ENCODE measurements around the gene DNLZ.

Gene DNLZ

DNA sequence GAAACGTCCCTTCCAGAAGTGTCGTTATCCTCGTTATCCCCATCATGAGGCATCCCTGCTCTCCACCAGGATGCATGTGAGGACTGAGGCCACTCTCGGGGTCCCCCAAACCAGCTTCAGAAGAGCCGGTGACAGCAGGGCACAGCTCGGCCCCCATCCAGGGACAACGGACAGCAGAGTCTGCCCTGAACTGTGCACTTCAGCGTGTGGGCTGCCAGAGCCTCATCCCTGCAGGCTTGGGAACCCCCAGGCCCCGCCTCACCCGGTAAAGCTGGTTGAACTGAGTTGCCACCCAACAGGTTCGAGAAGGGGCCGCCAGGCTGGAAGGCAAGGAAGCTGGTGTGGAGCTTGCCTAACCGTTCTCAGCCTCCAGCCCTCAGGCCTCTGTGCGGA, 10.6 kb upstream of the DNLZ start:
- DNase-seq, result no peak

DNA sequence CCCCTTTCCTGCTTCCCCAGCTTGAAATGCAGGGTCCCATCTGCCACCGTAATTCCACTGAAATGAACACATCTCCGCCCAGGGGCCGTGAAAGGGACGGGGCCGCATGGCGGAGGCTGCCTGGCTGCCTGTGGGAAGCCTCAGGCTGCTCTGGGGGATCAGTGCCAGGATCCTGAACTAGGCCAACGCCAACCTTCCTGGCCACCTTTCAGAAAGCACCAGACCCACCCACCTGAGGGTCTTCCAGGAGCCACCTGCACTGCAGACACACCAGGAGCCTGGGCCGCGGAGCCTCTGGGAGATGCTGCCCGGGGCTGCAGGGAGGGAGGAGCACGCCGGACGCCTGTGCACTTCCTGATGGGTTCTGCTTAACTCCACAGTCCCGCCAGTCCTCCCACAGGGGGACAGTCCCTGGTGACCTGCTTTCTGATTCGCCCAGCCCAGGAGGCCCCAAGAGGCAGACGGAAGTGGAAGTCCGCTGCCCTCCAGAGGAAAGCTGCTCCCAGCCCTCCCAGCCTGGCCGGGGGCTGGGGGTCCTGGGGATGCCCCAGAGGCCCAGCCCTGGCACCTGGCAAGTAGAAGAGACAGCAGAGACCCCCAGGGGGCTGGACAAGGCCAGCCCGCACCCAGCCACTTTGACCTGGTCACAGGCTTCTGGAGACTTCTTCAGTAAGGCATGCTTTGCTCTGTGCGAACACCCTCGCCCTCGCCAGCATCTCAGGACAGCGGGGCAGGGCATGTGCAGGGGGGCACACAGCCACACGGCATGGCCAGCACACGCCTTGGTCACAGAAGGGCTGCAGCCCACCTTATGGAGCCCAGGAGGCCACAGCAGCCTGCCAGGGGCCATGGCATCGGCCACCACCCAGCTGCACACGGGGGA, 10.0 kb upstream of the DNLZ start, which contains the start of gene CARD9:
TSS of gene CARD9 (minus strand) at position 370 of the 883 bp plus-strand sequence. CDS start 1,591 bp downstream, outside the sequence.
- no peak for DNase-seq

DNA sequence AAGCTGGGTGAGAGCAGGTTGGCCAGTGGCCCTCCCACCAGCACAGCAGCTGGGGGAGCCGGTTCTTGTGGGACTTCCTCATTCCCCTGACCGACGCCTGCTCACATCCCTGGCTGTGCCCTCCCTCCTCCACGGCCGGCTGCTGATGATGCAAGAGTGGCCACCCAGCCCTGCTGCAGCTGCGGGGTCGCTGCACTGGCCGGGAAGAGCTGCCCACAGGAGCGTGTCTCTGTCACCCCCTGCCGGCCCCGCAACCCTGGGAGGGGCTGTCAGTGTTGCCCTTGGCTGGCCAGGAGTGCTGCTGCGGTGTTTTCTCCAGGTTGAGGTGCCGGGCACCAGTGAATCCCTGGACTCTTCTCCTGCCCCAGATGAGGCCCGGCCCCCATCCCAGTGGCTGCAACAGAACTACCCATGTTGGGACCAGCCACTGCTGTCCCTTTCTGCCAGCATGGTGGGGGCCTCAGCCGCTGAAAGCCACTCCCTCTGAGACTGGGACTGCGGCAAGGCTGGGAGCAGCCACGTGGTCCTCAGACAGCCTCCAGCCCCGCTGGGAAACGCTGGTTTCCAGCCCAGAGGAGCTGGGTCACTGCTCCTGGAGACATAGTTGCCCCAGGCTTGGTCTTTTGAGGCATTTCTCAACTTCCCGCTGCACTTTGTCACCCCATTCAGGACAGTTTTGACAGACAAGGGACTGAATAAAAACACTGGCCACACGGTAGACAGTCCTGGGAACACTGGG, 9.2 kb upstream of the DNLZ start:
- DNase-seq, result peak; percentile 79

DNA sequence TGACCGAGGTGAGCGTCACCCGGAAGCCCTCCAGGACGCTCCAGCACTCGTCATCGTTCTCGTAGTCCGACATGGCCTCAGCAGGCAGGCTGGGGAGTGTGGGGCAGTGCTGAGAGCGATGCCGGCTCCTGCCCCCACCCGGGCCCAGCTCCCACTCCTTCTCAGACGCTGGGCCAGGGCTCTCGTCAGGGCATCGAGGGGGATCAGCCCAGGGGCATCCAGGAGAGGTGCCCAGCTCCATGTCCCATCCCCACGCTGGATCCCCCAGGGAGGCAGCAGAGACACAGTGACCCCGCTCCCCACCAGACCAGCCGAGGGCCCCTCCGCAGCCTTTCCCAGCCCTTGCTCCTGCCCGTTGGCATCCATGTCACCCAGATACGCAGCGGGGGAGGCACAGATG, 8.5 kb upstream of the DNLZ start:
- no peak for DNase-seq

DNA sequence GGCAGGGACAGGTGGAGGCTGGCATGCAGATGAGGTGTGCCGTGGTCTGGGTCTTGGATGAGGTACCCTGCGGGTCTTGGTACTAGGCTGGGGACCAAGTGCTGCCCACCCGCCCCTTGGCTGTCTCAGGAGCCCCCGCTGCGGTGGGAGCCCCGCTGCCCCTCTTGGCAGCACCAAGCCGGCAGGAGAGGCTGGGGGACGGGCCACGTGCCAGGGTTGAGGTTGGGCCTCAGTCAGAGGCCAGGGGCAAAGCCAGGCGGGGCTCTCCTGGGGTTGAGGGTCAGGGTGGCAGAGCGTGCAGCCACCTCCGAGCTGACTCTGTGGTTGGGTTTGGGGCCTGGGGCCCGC, 8.0 kb upstream of the DNLZ start:
- DNase-seq, result no peak

DNA sequence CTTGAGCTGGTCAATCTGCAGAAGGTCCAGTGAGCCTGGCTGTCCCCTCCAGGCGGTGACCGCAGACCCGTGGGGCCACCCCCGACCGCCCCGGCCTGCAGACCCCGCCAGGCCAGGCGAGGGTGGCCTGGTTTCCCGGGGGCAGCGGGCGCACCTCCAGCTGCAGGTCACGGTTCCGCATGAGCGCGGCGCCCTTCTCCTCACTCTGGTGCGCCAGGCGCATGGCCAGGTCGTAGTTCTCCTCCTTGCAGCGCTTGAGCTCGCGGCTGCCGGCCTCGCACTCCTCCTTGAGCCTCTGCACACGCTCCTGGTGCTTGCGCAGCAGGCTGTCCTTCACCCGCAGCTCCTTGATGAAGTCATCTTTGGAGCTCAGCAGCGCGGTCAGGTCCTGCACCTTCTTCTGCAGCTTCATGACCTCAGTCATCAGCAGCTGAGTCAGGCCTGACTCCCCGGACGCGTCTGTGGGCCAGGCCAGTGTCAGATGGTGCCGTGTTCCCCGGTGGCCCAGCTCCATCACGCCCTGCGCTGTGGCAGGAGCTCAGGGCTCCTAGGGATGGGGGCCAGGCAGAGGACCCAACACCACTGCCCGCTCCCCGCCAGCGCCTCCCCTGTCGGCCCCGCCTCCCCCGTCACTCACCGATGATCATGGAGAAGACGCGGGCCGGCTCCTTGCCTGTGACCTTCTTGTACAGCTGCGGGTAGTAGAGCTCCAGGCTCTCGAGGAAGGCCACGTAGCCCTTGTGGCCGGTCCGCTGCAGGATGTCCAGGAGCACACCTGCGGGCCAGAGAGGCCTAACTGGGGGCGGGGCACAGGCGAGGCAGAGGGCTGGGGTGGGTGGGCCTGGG, 7.4 kb upstream of the DNLZ start:
- DNase-seq, result no peak

DNA sequence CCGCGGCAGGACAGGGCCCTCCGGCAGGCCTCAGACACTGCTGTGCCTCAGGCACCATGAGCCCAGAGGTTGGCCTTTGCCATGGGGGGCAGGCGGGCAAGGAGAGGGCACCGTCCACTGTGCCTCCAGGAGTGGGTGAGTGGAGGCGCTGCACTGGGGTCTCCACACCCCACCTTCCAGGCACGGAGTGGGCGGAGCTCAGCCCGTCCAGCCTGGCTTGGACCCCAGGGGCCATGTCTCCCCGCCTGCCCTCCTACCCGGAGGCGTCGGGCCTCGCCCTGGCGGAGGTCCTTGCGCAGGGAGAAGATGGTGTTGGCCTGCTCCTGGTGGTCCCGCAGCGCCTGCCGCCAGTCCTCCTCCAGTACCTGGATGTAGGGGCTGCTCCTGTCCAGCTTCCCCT, 6.5 kb upstream of the DNLZ start:
- no peak for DNase-seq

DNA sequence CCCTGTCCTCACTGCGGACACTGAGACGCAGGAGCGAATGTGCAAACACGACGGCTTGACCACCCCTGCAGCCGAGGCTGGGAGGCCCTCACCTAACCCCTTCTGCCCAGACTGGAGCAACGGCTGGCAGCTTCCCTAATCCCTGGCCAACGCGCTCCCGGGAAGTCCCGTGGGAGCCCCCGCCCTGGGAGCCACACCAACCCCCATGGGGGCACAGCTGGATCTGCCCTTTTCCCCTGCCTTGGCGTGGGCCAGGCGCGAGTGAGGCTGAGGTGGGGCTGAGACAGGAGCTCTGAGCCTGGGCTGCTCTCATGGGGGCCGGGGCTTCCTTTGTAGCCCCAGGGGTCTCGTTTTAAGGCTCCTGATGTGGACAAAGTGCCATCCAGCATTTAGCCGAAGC, 4.6 kb upstream of the DNLZ start:
- no peak for DNase-seq

DNA sequence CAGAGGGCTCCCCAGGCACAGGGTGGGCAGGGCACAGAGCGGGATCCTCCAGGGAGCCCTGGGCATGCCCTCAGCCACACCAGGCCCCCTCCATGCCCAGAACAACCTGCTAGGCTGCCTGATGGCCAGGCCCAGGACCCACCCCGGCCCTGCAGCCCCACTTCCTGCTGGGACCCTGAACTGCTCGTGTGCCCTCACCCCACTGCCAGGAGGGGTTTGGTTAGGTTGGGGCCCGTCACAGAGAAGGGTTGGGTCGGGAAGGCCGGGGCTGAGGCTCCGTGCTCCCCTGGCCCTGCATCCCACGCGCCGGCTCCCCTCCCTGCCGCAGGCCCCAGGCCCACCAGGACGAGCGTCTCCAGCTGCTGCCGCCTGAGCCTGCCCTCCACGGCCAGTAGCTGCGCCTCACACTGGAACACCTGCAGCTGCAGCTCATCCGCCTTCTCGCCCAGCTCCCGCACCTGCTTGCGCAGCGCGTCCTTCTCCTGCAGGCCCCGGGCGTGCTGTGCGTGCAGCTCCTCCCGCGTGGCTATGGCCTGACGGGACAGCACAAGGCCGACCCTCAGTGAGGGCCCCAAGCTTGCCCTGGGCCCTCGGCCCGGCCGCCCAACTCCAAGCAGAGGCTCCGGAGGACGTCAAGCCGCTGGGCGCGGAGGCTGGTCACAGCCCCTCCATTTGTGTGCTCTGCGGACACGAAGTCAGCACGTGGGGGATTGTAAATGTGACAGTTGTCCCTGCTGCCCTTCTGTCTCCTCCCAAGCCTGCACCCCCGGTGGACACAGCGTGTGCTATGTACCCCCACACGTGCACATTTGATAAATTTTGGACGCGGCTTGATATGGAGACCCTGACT, 4.0 kb upstream of the DNLZ start:
- DNase-seq, result no peak

DNA sequence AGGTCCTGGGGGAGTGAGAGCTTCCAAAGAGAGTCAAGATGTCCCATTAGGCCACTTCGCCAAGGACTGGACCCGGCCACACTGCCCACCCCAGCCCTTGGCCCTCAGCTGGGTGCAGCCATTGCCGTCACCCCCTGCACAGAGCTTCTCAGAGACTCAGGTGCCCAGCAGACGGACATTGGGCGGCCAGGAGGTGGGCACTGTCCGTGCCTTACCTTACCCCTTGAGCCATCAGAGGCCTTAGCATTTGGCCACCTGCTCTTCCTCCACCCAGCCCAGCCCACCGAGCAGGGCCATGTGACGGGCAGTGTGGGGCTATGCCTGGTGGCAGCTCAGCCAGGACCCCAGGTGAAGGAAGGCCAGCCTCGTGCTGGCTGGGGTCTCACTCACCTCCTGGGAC, 3.3 kb upstream of the DNLZ start:
- no peak for DNase-seq

DNA sequence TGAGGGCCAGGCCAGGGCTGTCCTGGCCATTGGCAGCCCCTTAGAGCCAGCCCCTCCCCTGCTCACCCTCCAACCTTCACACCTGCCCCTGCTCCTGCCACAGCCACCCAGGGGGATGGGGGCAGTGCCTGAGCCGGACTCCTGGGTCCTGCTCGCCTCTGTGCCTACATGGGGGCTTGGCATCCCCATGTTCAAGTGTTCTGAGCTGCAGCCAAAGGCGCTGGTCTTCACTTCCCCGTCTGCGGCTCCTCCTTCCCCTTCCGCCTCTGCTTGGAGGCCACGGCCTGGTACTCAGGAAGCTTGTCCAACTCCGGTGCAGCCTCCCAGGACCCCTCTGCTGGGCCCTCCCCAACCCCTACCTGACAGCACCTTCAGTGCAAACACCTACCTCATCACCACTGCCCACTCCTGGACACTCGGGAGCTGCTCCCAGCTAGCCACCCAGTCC, 2.3 kb upstream of the DNLZ start:
- DNase-seq, result no peak

DNA sequence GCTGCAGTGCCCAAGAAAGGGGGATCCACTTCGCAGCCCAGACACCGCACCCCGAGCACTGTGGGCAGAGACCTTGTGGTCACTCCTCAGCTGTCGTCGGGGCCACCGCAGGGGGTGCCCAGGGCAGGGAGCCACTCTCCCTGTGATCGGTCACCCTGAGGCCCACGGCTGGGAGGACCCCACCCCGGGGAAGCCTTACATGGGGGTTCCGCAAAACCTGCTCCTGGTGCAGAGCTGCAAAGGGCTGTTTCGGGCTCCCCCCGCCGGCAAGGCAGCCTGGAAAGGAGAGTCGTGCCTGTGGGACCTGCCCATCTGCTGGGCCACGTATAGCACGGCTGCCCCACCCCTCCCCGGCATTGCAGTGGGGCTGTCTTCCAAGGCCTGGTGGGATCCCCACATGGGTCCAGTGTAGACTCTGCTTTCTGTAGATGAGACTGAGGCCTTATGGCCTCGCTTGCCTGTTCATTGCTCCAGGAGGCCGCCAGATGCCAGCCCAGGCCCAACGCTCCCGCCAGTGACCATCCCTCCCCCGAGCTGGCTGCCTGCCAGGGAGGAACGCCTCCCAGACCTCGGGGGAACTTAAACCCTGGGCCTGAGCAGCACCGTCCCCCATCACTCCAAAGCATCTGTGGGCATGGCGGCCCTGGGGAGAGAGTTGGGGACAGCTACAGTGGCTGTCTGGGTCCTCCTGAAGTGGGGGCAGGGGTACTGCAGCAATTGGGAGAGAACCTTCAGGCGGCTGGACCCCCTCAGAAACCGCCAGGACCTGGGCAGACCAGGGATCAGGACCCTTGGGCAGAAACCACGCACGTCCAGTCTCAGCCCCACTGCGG, 1.6 kb upstream of the DNLZ start:
- DNase-seq, result no peak

DNA sequence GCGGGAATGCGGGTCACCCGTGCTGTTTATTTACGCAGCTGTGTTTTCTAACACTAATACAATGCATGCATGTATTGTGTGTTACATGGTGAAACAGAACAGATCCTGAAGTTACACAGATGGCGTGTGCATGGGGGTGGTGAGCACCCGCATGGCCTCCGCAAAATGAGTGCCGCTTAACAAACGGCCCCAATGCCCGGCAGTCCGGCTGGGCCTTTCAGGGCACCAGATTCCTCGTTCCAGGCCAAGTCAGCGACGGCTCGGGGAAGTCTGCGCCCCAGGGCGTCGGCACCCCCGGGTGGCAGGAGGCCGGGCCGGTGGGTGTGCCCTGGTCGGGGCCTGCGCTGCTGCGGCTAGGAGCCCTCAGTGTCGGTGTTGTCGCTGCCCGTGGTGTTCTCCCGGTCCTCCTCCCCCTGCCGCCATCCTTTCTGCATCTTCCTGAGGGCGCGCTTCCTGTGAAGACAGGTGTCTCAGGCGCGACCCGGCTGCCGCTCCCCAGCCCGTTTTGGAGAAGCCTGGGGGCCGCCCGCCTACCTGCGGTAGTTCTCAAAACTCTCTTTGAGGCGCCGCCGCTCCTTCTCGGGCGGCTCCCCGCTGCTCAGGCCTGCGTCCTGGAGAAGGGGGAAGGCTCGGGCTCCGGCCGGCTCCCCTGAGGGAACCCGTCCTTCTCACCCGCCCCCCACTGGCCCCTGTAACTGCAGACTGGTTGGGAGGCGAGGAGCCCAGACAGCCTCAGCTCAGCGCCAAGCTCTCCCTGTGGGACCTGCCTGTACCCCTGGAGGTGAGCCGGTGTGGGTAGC, 605 bp upstream of the DNLZ start:
- no peak for DNase-seq

DNA sequence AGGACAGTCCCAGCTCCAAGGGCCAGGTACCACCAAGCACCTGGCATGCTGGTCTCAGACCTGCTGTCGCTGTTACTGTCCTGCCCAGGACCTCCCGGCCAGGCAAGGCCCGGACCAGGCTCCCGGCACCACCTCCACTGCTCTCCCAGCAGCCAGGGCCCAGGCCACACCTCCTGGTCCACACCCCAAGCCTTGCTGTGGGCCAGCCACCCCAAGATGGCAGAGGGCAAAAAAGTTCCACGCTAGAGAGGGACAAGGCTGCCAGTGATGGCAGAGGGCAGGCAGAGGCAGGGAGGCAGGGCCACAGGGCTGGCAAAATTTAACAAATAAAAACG, 1.1 kb downstream of the DNLZ start:
- DNase-seq, result no peak

DNA sequence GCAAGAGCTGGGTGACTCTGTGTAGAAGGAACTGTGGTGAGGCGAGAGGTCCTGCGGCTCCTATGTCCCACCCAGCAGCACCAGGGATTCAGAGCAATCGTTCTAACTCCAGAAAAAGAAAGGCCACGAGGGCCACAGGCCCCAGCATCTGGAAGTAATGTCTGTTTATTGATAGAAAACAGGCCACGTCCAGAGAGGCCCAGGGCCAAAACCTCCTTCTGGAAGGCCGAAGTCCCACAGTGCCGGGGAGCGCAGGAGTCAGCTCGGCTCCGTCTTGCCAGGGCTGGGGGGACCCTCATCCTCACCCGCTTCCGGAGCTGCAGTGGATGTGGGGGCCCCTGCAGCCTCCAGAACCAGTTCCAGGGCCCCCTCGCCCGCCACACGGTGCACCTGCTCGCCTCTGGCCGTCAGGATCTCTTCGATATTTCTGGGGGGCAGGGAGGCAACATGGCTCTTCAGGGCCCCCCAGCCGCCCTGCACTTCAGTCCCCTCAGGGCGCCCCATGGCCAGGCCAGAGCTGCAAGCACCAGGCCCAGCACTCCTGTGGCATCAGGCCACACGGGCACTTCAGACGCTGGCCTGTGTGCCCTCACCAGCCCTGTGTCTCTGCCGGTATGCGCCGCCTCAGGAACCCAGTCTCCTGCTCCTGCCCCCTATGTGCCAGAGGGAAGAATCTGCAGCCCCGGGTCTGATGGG, 1.6 kb downstream of the DNLZ start:
- DNase-seq, result no peak

DNA sequence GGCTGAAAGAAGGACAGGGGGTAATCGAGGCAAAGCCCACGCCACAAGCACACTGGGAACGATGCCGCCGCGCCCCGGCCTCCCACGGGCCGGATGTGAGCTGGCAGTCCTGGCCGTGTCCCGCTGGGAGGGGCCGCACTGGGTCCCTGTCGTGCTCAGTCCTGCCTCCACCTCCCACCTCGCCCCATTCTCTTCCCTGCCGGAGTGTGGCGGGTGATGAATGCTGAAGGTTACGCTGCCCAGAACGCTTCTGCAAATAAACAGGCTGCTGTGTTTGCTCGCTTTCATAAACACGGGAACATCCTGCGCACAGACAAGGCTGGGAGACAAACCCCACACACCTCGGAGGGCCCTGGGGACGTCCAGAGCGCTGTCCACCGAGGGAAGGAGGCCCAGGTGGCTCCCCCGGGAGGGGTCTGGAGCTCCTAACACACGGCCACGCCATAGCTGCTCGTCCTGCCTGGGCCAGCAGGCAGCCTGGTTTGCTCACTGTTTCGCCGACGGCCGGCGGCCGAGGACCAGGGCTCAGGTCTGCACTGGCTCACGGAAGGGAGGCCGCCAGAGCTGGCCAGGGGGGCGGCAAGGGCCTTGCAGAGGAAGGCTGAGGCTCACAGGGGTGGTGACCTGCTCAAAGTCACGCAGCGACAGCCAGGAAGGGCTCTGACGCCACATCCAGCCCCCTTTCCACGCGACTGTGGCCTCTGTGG, 2.3 kb downstream of the DNLZ start:
- no peak for DNase-seq

DNA sequence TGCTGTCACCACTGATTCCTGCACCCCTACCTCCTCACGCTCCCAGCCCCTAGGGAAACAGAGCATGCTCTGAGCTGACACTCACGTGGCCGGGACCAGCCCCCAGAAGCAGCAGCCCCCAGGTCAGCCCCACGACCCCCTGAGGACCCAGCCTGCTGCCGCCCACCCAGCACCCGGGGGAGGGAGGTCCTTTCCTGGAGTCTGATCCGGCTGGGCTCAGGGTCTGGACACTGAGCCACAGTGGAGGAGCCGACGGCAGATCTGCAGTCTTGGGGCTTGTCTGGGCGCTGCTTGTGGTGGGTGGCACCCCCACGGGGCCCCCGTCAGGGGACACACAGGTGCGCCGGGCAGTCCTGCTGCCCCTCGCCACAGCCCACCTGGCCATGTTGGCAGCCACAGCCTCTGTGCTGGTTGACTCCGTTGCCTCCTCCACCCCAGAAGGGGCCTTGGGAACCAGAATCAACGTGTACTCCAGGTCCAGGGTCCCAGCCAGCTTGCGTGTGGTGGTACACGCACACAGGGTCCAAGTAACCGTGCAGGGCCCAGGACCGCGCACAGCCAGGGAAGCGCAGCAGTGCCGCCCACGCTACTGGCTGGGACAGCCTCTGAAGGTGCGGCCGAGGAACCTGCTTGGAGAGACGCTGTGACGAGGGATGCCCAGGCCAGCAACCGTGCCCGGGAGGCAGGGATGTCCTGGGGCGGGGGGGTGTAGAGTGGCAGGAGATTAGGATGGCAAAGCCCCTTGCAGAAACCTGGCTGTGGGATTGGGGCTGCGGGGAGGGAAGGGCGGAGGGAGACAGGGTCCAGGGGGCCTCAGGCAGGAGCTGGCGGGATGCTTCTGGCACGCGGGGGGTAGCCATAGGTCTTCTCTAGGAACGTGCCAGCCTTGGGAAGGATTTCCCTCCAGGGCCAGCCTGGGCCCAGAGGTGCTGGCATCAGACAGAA, 3.5 kb downstream of the DNLZ start:
- DNase-seq, result no peak

DNA sequence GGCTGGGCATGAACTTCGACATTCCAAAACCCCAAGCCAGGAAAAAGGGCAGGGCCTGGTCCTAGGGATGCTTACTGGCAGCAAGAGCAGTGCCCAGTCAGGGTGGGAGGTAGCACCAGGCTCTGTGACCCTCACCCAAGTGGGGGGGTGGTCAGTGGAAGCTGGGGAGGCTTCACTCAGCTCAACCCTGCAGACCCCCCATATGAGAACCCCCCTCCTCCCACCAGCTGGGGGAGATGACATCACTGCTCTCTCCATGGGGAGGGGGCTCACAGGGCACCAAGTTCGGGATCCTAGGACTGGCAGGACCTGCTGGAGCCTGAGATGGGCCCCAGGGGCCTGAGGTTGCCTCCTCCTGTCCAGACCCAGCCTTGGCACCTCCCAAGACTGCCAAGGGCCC, 4.7 kb downstream of the DNLZ start:
- no peak for DNase-seq

Data from kidney glomerular epithelial cell (primary cell).